C1 segment of cervical spinal cord (tissue), 14 donors: ENCODE measurements around the gene GTF2F2.

Source experiments
- DNase-seq, 14 donors: peaks; one replicate each; lab custom pipeline; 2025; lab: John Stamatoyannopoulos, UW

GTF2F2 gene

DNA sequence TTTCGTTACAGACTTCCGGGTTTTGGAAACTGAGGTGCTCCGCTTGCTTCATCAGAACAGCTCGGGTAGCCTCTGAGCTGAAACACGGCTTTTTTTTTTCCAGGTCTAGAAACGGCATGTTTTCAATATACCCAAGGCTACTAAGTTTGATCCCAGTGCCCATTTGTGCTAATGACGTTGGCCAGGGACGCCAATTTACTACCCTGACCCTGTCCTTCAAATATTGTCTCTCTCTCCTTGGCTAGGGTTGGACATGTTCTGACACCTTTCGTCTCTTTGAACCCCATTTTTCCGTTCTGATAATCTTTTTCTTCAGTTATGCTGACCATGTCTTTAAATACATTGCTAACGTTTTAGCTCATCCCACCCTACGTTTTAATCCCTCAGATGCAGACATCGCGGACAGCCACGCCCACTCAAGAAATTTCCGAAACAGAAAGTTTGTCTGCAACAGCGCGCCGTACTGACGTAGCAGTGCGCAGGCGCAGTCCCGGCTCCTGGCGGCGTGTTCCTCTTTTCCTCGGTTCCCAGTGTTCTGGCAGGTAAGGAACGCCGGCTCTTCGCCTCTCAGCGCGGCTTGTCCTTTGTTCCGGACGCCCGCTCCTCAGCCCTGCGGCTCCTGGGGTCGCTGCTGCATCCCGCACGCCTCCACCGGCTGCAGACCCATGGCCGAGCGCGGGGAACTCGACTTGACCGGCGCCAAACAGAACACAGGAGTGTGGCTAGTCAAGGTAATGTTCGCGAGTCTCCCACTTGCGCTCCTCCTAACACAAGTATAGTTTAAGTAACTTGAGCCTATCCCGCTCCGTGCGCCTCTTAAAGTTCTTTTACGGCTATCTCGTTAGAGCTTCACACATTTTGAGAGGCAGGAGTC is at the start of gene GTF2F2:
GTF2F2 (plus strand) TSS at position 520 of the 874 bp plus-strand sequence; CDS start at position 666, 146 bp downstream.
- DNase-seq: peak; percentile 56 to 94 (median 87)

DNA sequence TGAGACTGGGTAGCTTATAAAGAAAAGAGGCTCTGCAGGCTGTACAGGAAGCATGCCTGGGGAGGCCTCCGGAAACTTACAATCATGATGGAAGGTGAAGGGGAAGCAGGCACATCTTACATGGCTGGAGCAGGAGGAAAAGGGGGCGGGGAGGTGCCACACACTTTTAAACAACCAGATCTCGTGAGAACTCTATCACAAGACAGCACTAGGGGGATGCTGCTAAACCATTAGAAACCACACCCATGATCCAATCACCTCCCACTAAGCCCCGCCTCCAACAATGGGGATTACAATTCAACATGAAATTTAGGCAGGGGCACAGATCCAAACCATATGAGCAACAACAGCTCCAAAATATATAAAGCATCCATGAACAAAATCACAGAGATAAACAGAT is 46.5 kb upstream of the GTF2F2 start:
- DNase-seq: no peak

DNA sequence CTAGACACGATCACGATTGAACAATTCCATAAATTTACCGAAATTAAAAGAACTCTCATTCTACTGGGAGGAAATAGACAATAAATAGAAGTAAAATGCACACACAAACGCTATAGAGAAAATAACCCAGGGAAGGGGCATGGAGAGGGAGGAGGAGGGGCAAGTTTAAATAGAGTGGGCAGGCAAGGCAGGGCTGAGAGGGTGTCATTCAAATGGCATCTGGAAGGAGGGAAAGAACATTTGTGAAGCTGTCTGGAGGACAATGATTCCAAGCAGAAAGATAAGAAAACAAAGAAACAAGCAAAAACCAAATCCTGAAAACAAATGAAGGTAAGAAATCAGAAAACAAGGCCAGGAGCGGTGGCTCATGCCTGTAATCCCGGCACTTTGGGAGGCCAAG is 45.6 kb upstream of the GTF2F2 start:
- DNase-seq: no peak

- DNase-seq: no peak
These were observed 42.3 kb upstream of the GTF2F2 start for GRCh38 chr13:45078003-45078402.

DNA sequence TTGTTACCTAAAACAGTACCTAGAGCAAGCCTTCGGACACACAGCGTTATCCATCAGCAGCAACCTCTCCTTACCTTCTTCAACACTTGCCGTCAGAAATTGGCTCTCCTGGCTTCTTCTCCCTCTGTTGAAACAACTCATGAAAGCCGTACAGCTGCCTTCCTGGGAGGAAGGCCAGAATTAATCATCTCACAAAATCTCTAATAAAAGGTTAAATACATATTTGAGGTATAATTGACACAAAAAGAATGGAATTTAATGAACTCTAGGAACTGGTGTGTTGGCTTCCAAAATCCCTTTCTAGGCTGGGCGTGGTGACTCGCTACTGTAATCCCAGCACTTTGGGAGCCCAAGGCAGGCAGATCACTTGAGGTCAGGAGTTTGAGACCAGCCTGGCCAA is 37.3 kb upstream of the GTF2F2 start:
- DNase-seq: no peak

DNA sequence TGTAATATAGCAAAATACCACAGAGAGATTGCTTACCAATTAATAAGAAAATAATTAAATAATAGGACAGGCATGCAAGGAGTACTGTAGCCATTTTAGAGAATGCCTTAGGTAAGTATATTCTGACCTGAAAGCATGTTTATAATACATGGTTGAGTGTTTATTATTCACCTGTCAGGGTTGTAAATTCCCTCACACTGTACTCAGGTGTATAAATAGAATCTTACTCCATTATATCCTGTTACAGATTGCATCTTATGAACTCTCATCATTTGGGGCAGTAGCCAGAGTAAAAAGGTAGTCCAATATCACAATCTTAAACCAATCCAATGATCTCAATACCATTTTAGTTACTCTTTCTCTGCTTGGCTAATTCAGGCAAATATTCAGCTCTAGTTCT is 35.8 kb upstream of the GTF2F2 start:
- no peak for DNase-seq

GRCh38 chr13:45086484-45086883 is 33.8 kb upstream of the GTF2F2 start:
- no peak for DNase-seq

DNA sequence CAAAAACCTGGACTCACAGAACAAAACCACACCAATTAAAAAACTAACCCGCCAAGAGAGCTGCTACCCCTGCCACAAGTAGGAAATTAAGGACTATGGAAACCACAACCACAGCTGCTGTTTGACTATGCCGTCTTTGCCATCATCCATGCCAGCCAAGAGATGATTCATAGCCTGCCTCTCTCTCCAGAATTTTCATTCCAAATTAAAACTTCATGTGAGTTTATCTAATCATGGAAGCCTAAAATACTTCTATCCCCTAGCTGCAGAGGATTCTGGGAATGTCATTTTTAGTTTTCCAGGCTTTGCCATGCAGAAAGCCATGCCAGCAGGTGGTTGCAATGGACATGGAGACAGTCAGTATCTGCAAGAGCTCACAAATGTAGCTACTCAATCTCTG is 27.6 kb upstream of the GTF2F2 start:
- DNase-seq: no peak

- DNase-seq: no peak
These were observed 19.6 kb upstream of the GTF2F2 start for GRCh38 chr13:45100573-45101262.

GRCh38 chr13:45101327-45102018 is 18.8 kb upstream of the GTF2F2 start:
- peak in 1 of 14 donors; percentile 28 for DNase-seq

DNA sequence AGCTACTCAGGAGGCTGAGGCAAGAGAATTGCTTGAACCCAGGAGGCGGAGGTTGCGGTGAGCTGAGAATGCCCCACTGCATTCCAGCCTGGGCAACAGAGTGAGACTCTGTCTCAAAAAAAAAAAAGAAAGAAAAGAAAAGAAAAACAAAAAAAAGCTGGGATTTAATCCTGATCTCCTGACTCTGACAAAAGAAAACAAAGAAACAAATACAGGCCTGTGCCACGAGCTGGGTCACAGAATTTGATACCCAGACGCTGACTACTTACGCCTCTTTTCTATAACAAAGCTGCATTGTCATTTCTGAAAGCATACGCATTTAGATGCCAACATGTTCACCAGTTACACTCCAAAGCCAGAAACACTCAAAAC is 18.2 kb upstream of the GTF2F2 start:
- DNase-seq: peak in 8 of 14 donors; percentile 1 to 75 (median 18)

DNA sequence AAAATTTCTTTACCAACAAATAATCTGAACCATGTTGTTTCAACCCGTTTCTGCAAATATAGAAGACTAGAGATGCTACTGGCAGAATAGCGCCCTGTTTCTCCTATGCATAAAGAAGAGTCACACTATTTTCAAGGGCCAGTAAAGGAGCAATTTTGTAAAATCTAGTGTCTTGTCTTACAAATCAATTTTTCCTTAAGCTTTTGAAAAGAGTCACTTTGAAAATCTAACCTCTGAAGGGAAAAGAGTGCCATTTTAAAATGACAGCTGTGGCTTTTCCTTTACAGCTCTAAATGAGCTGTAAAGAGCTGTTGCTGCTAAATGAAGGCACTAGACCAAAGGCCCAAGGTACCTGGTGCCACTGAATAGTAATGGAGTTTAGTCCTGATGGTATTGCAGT is 16.9 kb upstream of the GTF2F2 start:
- no peak for DNase-seq

GRCh38 chr13:45104261-45104660 is 16.0 kb upstream of the GTF2F2 start:
- no peak for DNase-seq

DNA sequence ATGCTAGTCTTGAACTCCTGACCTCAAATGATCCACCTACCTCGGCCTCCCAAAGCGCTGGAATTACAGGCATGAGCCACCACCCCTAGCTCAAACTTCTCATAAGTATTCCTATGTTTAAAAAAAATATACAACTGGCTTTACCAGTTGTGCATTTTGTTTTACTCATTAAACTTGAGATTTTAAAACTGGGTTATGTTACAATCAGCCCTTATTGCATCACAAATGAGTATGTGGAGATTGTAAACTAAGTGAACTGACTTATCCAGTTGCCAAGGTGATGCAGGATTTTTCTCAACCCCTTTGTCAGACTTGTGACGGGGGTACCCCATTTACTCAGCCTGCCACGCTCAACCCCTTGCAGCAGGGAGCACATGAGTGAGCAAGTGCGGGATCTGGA is 14.4 kb upstream of the GTF2F2 start:
- DNase-seq: no peak

GRCh38 chr13:45107539-45107938 is 12.8 kb upstream of the GTF2F2 start:
- DNase-seq: no peak

- DNase-seq: no peak
These were observed 11.6 kb upstream of the GTF2F2 start for GRCh38 chr13:45108716-45109101.

DNA sequence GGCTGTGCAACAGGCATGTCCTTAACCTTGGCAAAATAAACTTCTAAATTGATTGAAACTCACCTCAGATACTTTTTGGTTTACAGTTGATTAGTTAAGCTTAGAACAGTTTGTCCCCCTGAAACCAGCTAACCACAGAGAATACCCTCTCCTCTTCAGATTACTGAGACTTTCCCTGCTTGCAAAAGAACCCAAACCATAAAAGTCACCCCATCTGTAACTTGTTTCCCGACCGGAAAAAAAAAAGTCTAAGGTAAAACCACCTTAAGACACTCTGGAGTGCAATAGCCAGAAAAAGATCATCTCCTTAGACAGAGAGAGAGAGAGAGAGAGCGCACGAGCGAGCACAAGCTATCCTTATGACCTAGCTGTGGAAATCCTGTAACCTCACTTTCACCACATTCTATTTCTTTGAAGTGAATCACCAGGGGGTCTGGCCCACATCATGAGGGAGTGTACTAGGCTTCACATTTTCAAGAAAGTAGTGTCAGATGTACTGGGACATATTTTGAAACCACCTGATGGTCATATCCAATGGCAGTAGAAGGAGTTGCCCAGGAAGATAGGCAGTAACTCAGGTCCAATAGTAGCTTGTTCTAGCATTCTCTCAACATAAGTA is 11.1 kb upstream of the GTF2F2 start:
- DNase-seq: no peak

DNA sequence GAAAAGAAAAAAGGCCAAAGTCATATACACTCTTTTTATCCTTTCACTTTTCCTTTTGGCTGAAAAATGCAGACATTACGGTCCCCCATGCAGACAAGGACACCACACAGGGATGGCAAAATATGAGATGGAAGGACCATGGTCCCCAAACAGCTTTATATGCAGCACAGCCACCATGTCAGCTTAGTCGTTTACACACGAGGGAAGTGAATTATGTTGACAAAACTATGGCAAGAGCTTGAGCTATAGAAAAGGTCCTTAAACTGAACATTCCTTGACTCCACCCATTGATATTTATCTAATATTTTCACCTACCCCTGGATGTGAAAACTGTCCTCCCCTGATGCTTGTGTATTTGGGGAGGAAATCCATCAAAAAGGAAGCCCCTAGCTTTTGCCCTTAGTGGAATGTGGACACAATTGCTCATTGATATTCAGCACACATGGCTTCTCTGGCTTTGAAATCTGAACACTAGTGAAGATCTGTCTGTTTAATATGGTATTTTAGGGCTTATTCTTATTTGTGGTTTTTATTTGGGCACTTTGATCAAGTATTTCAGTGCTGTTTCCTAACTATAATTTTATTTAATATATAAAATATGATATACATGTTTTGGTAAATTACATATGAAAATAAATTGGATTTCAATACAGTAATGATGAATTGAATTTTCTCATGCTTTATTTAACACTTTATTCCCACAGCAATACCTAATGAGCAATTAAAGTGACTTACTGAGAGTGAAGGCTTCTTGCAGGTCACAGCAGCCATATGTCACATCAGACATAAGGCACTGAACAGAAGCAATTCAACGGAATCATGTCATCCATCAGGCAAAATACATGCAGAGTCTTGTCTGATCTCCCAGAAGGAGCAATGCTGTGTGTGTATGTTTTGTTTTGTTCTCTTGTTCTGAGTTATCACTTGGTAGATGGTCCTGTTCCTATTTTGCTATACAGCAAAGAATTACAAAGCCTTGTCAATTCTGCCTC is 6.8 kb upstream of the GTF2F2 start:
- no peak for DNase-seq

DNA sequence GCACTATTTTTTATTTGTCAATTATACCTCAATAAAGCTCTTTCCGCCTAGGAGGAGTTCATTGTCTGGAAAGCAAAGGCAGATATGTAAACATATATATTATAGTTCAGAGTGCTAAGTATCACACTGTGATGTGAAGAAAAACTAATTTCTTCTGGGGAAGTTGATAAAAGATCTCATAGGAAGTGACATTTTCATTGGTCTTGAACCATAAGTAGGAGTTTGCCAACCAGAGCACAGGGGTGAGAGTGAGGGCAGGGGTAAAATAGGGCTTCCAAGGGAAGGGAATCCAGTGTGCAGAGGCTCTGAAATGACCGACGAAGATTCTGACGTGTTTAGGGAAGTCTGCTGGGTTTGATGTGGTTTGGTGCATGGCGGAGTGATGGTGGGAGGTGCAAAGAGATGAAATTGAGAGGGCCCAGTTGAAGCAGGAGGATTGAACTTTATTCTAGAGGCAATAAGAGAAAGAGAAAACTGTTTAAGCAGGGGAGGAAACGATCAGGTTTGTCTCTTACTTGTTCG is 780 bp upstream of the GTF2F2 start:
- peak in 8 of 14 donors; percentile 8 to 57 (median 42) for DNase-seq
